VCaP (cell line): ENCODE measurements around the gene DTNA.

ENCODE experiments used
- H3K27ac ChIP-seq: fragments of 450-650 bp; 2 replicates; pipeline ENCODE4 v1.5.1; 2017
- CTCF ChIP-seq: fragments of 450-650 bp; conservative IDR thresholded peaks from 2 replicates; pipeline ENCODE4 v1.5.1; 2017; ENCODE audit warnings: mild to moderate bottlenecking, moderate library complexity

DTNA gene

GRCh38 chr18:34840256-34840826 is 130.2 kb downstream of the DTNA start:
- H3K27ac ChIP-seq: no peak overlapping the region
- TF ChIP-seq CTCF: no peak

GRCh38 chr18:34841891-34842290 is 131.8 kb downstream of the DTNA start:
- H3K27ac ChIP-seq: no peak overlapping the region
- no peak for TF ChIP-seq CTCF

- no peak for TF ChIP-seq CTCF
Observed at GRCh38 chr18:34844072-34844471, 134.0 kb downstream of the DTNA start.

GRCh38 chr18:34844732-34845459 is 134.8 kb downstream of the DTNA start:
- TF ChIP-seq CTCF: no peak
- no peak overlapping the region for H3K27ac ChIP-seq

More at GRCh38 chr18:34844072-34844471, 134.0 kb downstream of the DTNA start:
- no peak overlapping the region for H3K27ac ChIP-seq

GRCh38 chr18:34847408-34847807 is 137.3 kb downstream of the DTNA start:
- TF ChIP-seq CTCF: no peak
- no peak overlapping the region for H3K27ac ChIP-seq

- no peak for TF ChIP-seq CTCF
- H3K27ac ChIP-seq: no peak overlapping the region
Observed at GRCh38 chr18:34848156-34848555, 138.1 kb downstream of the DTNA start.

GRCh38 chr18:34848695-34849094 is 138.6 kb downstream of the DTNA start:
- TF ChIP-seq CTCF: no peak
- H3K27ac ChIP-seq: no peak overlapping the region
